Endothelial cell of umbilical vein (primary cell): ENCODE measurements around the gene CABCOCO1. TPM values are rescaled to one million over a fixed set of nuclear protein-coding genes. Genes with fewer than 3 reads are reported as not detected.

Experiments
- BruUV-seq: library from RNA; stranded (reverse); fragments of 400-500 nt; replicated peaks from 2 replicates; lab custom pipeline; 2021; lab: Mats Ljungman, UMichigan
- CTCF ChIA-PET: fragments of 300-600, 350-600 bp; sonication (Branson Sonifier 250); formaldehyde crosslinking; loops from one replicate; lab custom pipeline; 2021; ENCODE audit warnings: antibody characterized with exemption, inconsistent platforms; lab: Charles Lee
- POLR2A ChIA-PET: fragments of 300-600, 350-600 bp; sonication (Branson Sonifier 250); formaldehyde crosslinking; loops from one replicate; lab custom pipeline; 2021; ENCODE audit warnings: antibody characterized with exemption, inconsistent platforms; lab: Charles Lee
- DNase-seq: peaks from one replicate; pipeline ENCODE4 v3.0.0-alpha.2; 2011; ENCODE audit warnings: low read depth, low spot score
- FAIRE-seq: peaks from 2 replicates; lab custom pipeline; 2011; peaks lifted over from hg19 to GRCh38; lab: Jason Lieb, UNC
- H2AFZ ChIP-seq: 2 replicates; pipeline ENCODE4 v1.6.0; 2012; ENCODE audit warnings: low read depth, low read length, control low read depth, inconsistent platforms
- H3K27ac ChIP-seq: 2 replicates; pipeline ENCODE4 v1.5.1; 2011; ENCODE audit warnings: low read depth, mild to moderate bottlenecking, control low read depth, low read length, moderate library complexity; ENCODE audit not compliant: insufficient read depth
- H3K27me3 ChIP-seq, 2 experiments: 2 replicates each; pipeline versions ENCODE4 v1.6.0 to v1.6.1; 2011; ENCODE audit warnings: low read length in 2 of 2, mixed read lengths in 1 of 2; ENCODE audit not compliant: control insufficient read depth in 2 of 2, insufficient read depth in 2 of 2
- H3K36me3 ChIP-seq, 2 experiments: 2 replicates in 1 of 2; 3 replicates in 1 of 2; pipeline ENCODE4 v1.5.1; 2011; ENCODE audit warnings: low read length in 2 of 2, mild to moderate bottlenecking in 1 of 2, moderate library complexity in 1 of 2; ENCODE audit not compliant: control insufficient read depth in 2 of 2, insufficient read depth in 2 of 2; ENCODE audit errors: extremely low read depth in 1 of 2
- H3K4me1 ChIP-seq: 3 replicates; pipeline ENCODE4 v1.5.1; 2011; ENCODE audit warnings: mild to moderate bottlenecking, low read length; ENCODE audit not compliant: control insufficient read depth, insufficient read depth; ENCODE audit errors: extremely low read depth
- H3K4me2 ChIP-seq: 2 replicates; pipeline ENCODE4 v1.6.1; 2011; ENCODE audit warnings: low read length, control low read depth, mixed read lengths; ENCODE audit not compliant: insufficient read depth
- H3K4me3 ChIP-seq, 3 experiments: fragments of 200-600 bp in 1 of 3; sonication (generic), shearing (Covaris generic) in 1 of 3; replicated peaks in 1 of 3; 2 replicates each; pipeline ENCODE4 v1.5.1; 2011 to 2016; ENCODE audit warnings: control low read depth in 3 of 3, low read length in 3 of 3, mild to moderate bottlenecking in 2 of 3, inconsistent platforms in 1 of 3, low read depth in 1 of 3, moderate library complexity in 1 of 3; ENCODE audit not compliant: insufficient read depth in 1 of 3
- H3K79me2 ChIP-seq: 2 replicates; pipeline ENCODE4 v1.6.0; 2012; ENCODE audit warnings: low read length, inconsistent platforms; ENCODE audit not compliant: control insufficient read depth, insufficient read depth
- H3K9ac ChIP-seq: replicated peaks from 2 replicates; pipeline ENCODE3; 2011; ENCODE audit warnings: low read length, control low read depth; ENCODE audit not compliant: insufficient read depth; ENCODE audit errors: extremely low read depth
- H3K9me1 ChIP-seq: replicated peaks from 3 replicates; pipeline ENCODE4 v1.6.0; 2011; ENCODE audit warnings: mild to moderate bottlenecking, low read length; ENCODE audit not compliant: control insufficient read depth, insufficient read depth; ENCODE audit errors: extremely low read depth
- H3K9me3 ChIP-seq: replicated peaks from 2 replicates; pipeline ENCODE4 v1.5.1; 2012; ENCODE audit warnings: low read length, inconsistent platforms; ENCODE audit not compliant: control insufficient read depth, insufficient read depth
- H4K20me1 ChIP-seq: replicated peaks from 2 replicates; pipeline ENCODE3; 2011; ENCODE audit warnings: mild to moderate bottlenecking, low read length; ENCODE audit not compliant: control insufficient read depth, insufficient read depth; ENCODE audit errors: extremely low read depth
- CTCF ChIP-seq, 2 donors: IDR thresholded peaks; 1 replicate in 1 of 2; 2 replicates in 1 of 2; pipeline ENCODE4 v1.5.1; 2011; ENCODE audit warnings: low read length in 2 of 2, mild to moderate bottlenecking in 2 of 2, moderate library complexity in 2 of 2, control low read depth in 1 of 2, inconsistent platforms in 1 of 2, low read depth in 1 of 2; ENCODE audit not compliant: insufficient read depth in 1 of 2; ENCODE audit errors: extremely low read depth in 1 of 2
- EZH2 ChIP-seq: IDR thresholded peaks from 2 replicates; pipeline ENCODE4 v1.6.1; 2012; ENCODE audit warnings: borderline replicate concordance, low read depth, mild to moderate bottlenecking, moderate library complexity, low read length, inconsistent platforms; ENCODE audit not compliant: severe bottlenecking
- FOS ChIP-seq: IDR thresholded peaks from 2 replicates; pipeline ENCODE4 v1.6.1; 2011; ENCODE audit warnings: mild to moderate bottlenecking, low read length, moderate library complexity, borderline replicate concordance; ENCODE audit not compliant: insufficient read depth
- GATA2 ChIP-seq: IDR thresholded peaks from 2 replicates; pipeline ENCODE4 v1.7.0; 2011; ENCODE audit warnings: low read depth, mild to moderate bottlenecking, moderate library complexity, mixed read lengths, low read length; ENCODE audit not compliant: insufficient read length, insufficient read depth
- JUN ChIP-seq: IDR thresholded peaks from 2 replicates; pipeline ENCODE4 v1.6.1; 2011; ENCODE audit warnings: borderline replicate concordance, low read depth; ENCODE audit not compliant: insufficient read length, insufficient read depth
- MAX ChIP-seq: IDR thresholded peaks from 2 replicates; pipeline ENCODE4 v1.6.1; 2011; ENCODE audit not compliant: insufficient read depth, insufficient read length
- MYC ChIP-seq: IDR thresholded peaks from one replicate; pipeline ENCODE4 v1.6.1; 2011; ENCODE audit warnings: mild to moderate bottlenecking, low read depth, low read length
- POLR2A ChIP-seq: IDR thresholded peaks from 2 replicates; pipeline ENCODE4 v1.6.1; 2012; ENCODE audit warnings: low read depth, mild to moderate bottlenecking, control low read depth, low read length
- POLR2AphosphoS5 ChIP-seq: IDR thresholded peaks from 2 replicates; pipeline ENCODE4 v1.6.1; 2012; ENCODE audit warnings: low read depth, mild to moderate bottlenecking, control low read depth, low read length, moderate library complexity; ENCODE audit not compliant: insufficient read depth
- dilution Hi-C: fragments of 300-500 bp; cut with MboI; formaldehyde crosslinking; loops from one replicate; pipeline ENCODE4 v1.15.0; 2019; ENCODE audit warnings: low sequenced_read_pairs; ENCODE audit not compliant: extremely low pct_ligation_motif_present
- intact Hi-C: fragments of 100-400 bp; cut with micrococcal nuclease; formaldehyde crosslinking; loops from one replicate; pipeline ENCODE4 v1.10.0; 2022
- polyA plus RNA-seq, 4 experiments: library from polyadenylated mRNA; depleted of rRNA in 3 of 4; stranded (reverse) in 3 of 4; unstranded in 1 of 4; fragments of >200 nt; gene quantifications; 2 replicates each; pipeline versions ENCODE4 v1.2.1 to v1.2.3, GENCODE V29; 2011 to 2012; ENCODE audit warnings: missing spikeins in 1 of 4
- total RNA-seq: library from RNA; stranded (reverse); gene quantifications from 2 replicates; pipeline ENCODE4 v1.2.3, GENCODE V29; 2021

CABCOCO1 gene
- total and polyA plus RNA-seq, 2 donors (not counting 3 experiments of a cell fraction or from before 2014, with no cell fraction given), result 0.06 to 1.3 TPM

GRCh38 chr10:61729596-61729995 is 66.9 kb downstream of the CABCOCO1 start:
- BruUV-seq, result no TSS peak
- TF ChIP-seq MAX, result no peak
- TF ChIP-seq JUN, result no peak
- no peak for TF ChIP-seq FOS
- CTCF ChIA-PET, result interaction anchor here (0.6 kb wide), 1 partner anchor 589 kb away, joined by 3 read pairs; no protein-coding TSS in a partner anchor

GRCh38 chr10:61730671-61731070 is 67.9 kb downstream of the CABCOCO1 start:
- ChIA-PET CTCF (interaction anchor here (2.1 kb wide), 1 partner anchor 10 kb away, joined by 7 read pairs; no protein-coding TSS in a partner anchor), POLR2A (no interaction called here)
- no peaks in the 10 kb centered on the region for H3K36me3 ChIP-seq
- DNase-seq (no peak), FAIRE-seq (no peak)
- H4K20me1 ChIP-seq, result no peaks in the 10 kb centered on the region
- H3K4me2 ChIP-seq, result no peak overlapping the region
- peaks cover 3% of the 10 kb centered on the region for H3K4me1 ChIP-seq
- TF ChIP-seq GATA2 (no peak), JUN (no peak), FOS (no peak), POLR2A (no peak), EZH2 (no peak), MAX (no peak), CTCF (IDR thresholded peaks at IDR 0.05; ENCODE audit: extremely low read depth in 1 of 2, insufficient read depth in 1 of 2, low read depth in 1 of 2, low read length in 2 of 2) (no peak), MYC (no peak), POLR2AphosphoS5 (no peak)
- no peak overlapping the region for H2AFZ ChIP-seq
- BruUV-seq, result no TSS peak
- H3K9ac ChIP-seq, result no peak overlapping the region
- H3K4me3 ChIP-seq, result no peak overlapping the region
- intact Hi-C loops, result loop anchor here (5.0 kb wide), 1 partner anchor 108 kb away; no protein-coding TSS in a partner anchor
- no peaks in the 10 kb centered on the region for H3K9me3 ChIP-seq
- H3K27ac ChIP-seq, result no peak overlapping the region
- dilution Hi-C loops, result no loop called here
- no peaks in the 10 kb centered on the region for H3K79me2 ChIP-seq
- H3K9me1 ChIP-seq, result no peaks in the 10 kb centered on the region
- H3K27me3 ChIP-seq, result no peaks in the 10 kb centered on the region

More at GRCh38 chr10:61729596-61729995, 66.9 kb downstream of the CABCOCO1 start:
- Histone ChIP-seq H3K4me1 (peaks cover 3% of the 10 kb centered on the region), H4K20me1 (no peaks in the 10 kb centered on the region), H3K27ac (no peak overlapping the region), H3K79me2 (no peaks in the 10 kb centered on the region), H2AFZ (no peak overlapping the region), H3K4me2 (no peak overlapping the region), H3K27me3 (no peaks in the 10 kb centered on the region), H3K36me3 (no peaks in the 10 kb centered on the region), H3K9me3 (no peaks in the 10 kb centered on the region), H3K9me1 (no peaks in the 10 kb centered on the region), H3K9ac (no peak overlapping the region), H3K4me3 (no peak overlapping the region)
- intact Hi-C loops, result no loop called here
- no peak for DNase-seq
- POLR2A ChIA-PET, result no interaction called here
- no peak for FAIRE-seq
- dilution Hi-C loops, result no loop called here
